NCI-H524 treated with DMSO at 0.1 percent for 48 hours (cell line): ENCODE data around the gene SMARCAD1.
"Not testable (repeated sequence)": the region's sequence is repeated elsewhere in the genome, so short reads cannot be mapped to it uniquely, and the experiment has no call there.

Experiments used
- DNase-seq: peaks from one replicate; lab custom pipeline; 2025; lab: John Stamatoyannopoulos, UW

The SMARCAD1 gene

GRCh38 chr4:94298725-94299252 is 91.1 kb downstream of the SMARCAD1 start:
- DNase-seq: no peak

- DNase-seq: no peak
These were observed 94.5 kb downstream of the SMARCAD1 start for GRCh38 chr4:94302191-94302590.

- DNase-seq: no peak
These were observed 96.8 kb downstream of the SMARCAD1 start for GRCh38 chr4:94304365-94304971.

DNA sequence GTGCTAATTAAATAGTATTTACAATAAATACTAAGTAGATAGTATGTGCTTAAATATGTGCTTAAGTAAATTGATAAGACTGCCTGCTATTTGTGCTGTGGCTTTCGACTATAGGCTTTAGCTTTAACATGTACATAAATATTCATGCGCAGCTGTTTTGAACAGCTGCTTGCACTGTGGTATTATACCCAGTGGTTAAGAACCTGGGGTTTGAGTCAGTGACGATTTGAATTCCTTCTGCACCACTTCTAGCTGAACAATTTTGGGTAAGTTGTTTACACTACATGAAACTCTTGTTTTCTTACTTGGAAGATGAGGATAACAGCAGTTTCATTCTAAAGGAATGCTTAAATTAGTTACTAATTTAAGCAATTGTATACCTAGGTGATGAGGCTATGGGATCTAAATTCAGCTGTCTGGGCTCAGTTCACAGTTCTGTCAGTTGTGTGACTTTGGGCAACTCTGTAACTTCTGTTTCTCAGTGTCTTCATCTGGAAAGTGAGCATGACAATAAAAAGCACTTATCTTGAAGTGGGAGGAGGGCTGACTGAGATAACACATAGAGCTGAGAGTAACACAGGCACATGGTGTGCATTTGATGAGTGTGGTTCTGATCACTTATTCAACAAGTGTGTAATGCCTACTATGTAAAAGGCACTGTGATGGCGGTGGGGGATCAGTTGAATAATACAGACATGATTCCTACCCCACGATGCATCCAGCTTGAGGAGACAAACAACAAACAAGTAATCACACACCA is 98.0 kb downstream of the SMARCAD1 start:
- no peak for DNase-seq

DNA sequence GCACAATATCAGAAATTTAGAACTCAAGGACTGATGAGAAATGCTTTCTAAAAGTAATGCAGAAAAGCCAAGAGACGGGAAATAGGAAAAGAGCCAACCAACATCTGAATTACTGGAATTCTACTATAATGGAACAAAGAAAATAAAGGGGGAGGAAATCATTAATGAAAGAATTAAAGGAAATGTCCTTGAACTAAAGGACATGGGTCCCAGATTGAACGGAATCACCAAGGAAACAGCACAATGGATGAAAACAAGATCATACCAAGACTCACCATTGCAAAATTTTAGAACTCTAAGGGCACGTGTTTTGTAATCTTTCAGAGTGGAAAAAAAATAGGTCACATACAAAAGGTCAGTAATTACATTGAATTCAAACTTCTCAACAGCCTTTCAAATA is 99.0 kb downstream of the SMARCAD1 start:
- no peak for DNase-seq

GRCh38 chr4:94307231-94307871 is 99.7 kb downstream of the SMARCAD1 start:
- DNase-seq: no peak

GRCh38 chr4:94319927-94320326 is 112.3 kb downstream of the SMARCAD1 start:
- DNase-seq: not testable (repeated sequence)

- no peak for DNase-seq
These were observed 118.2 kb downstream of the SMARCAD1 start for GRCh38 chr4:94325835-94326234.

GRCh38 chr4:94329933-94330332 is 122.3 kb downstream of the SMARCAD1 start:
- no peak for DNase-seq

DNA sequence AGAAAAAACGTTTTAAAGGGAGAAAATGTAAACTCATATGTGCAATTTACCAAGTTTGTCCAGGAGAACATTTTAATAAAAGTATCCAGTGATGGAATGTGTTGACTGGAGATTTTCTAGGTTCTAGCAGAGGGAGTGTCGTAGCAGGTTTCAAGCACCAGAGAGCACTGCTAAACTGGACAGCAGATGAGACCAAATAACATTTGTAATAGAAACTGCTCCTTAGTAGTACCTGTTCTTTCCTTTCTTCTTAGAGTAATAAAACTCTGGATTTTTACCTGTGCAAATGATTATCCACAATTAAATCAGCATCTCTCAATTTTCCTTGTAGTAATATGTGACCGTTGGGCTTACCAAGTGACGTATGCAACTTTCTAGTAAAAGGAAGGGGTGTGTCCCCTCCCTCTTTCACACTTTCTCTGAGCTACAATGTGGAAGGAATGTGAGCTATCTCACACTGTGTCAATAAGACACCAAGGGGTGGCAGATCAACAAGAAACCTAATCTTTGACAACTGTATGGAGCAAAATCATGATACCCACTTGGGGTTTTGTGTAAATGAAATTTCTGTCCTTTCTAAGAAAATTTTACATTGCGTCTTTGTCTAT is 125.4 kb downstream of the SMARCAD1 start:
- DNase-seq: no peak

- no peak for DNase-seq
These were observed 126.2 kb downstream of the SMARCAD1 start for GRCh38 chr4:94333866-94334265.

GRCh38 chr4:94334476-94334875 is 126.8 kb downstream of the SMARCAD1 start:
- no peak for DNase-seq

DNA sequence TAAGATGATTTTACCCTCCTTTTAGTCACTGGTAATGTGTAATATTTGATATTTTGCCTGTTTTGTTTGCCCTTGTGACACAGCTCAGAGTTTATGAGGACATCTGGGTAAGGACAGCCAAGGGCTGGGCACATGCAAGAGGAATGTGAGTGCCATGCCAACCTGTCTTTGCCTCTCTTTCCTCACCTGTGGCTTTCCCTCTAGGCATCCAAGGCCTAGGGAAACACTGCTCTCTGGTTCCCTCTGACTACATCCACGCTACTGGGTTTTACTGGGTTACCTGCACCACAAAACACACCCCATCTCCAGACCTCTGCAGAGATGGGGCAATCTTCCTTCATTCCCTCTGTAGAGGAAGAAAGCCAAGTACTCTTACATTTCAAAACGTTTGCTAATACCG is 127.3 kb downstream of the SMARCAD1 start:
- DNase-seq: no peak

GRCh38 chr4:94336303-94336702 is 128.6 kb downstream of the SMARCAD1 start:
- no peak for DNase-seq

- DNase-seq: not testable (repeated sequence)
These were observed 129.1 kb downstream of the SMARCAD1 start for GRCh38 chr4:94336791-94337190.

- DNase-seq: no peak
These were observed 131.2 kb downstream of the SMARCAD1 start for GRCh38 chr4:94338681-94339351.

DNA sequence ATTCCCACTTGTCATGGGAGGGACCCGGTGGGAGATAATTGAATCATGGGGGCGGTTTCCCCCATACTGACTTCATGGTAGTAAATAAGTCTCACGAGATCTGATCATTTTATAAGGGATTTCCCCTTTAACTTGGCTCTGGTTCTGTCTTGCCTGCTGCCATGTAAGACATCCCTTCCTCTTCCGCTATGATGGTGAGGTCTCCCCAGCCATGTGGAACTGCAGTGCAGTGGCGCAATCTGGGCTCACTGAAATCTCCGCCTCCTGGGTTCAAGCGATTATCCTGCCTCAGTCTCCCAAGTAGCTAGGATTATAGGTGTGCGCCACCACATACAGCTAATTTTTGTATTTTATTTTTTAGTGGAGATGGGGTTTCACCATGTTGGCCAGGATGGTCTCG is 132.1 kb downstream of the SMARCAD1 start:
- DNase-seq: no peak
